A549 (cell line): ENCODE results near the gene TXNIP. TPM values are rescaled to one million over a fixed set of nuclear protein-coding genes. Genes with fewer than 3 reads are reported as not detected.
"Not testable (repeated sequence)": the region's sequence is repeated elsewhere in the genome, so short reads cannot be mapped to it uniquely, and the experiment has no call there.

Source experiments
- ATAC-seq, 2 experiments: fragments of 200-7000 bp in 1 of 2; fragments of >200 bp in 1 of 2; cut with Nextera tagmentation in 1 of 2; cut with Tn5 transposase in 1 of 2; 3 replicates each; pipeline versions ENCODE4 v1.8.0 to v1.9.1; 2018 to 2020; ENCODE audit warnings: mild to moderate bottlenecking in 1 of 2, moderate library complexity in 1 of 2
- CTCF ChIA-PET: fragments of 300-600 bp; sonication (Branson Sonifier 250); formaldehyde crosslinking; extraction: SDS; loops from one replicate; lab custom pipeline; 2021; ENCODE audit warnings: antibody characterized with exemption, inconsistent platforms; lab: Yijun Ruan, JAX
- POLR2A ChIA-PET: fragments of 350-600 bp; formaldehyde crosslinking; extraction: SDS; loops from one replicate; lab custom pipeline; 2021; ENCODE audit warnings: antibody characterized with exemption, inconsistent platforms; lab: Yijun Ruan, JAX
- DNase-seq, 2 experiments: peaks; one replicate each; pipeline versions ENCODE4 v3.0.0 to v3.0.0-alpha.2; 2011 to 2016; ENCODE audit warnings: low read depth in 1 of 2, low spot score in 1 of 2
- FAIRE-seq: peaks from 2 replicates; lab custom pipeline; 2011; peaks lifted over from hg19 to GRCh38; lab: Jason Lieb, UNC
- H3K27ac ChIP-seq, 2 experiments: fragments of >200 bp; sonication (Bioruptor Twin); formaldehyde crosslinking; 3 replicates each; pipeline ENCODE4 v1.5.1; 2016 to 2017
- H3K4me1 ChIP-seq: fragments of >200 bp; sonication (Bioruptor Twin); formaldehyde crosslinking; 3 replicates; pipeline ENCODE4 v1.6.1; 2016
- H3K4me2 ChIP-seq: fragments of >200 bp; sonication (Bioruptor Twin); formaldehyde crosslinking; 3 replicates; pipeline ENCODE4 v1.6.1; 2016
- H3K4me3 ChIP-seq: fragments of >200 bp; sonication (Bioruptor Twin); formaldehyde crosslinking; 3 replicates; pipeline ENCODE4 v1.5.1; 2016
- H3K9me3 ChIP-seq: fragments of >200 bp; sonication (Bioruptor Twin); formaldehyde crosslinking; 3 replicates; pipeline ENCODE4 v1.6.1; 2016
- BHLHE40 ChIP-seq: IDR thresholded peaks from 2 replicates; pipeline ENCODE4 v1.6.1; 2012; ENCODE audit warnings: low read depth, low read length, inconsistent platforms
- CBX8 ChIP-seq: fragments of 200-600 bp; sonication (generic); IDR thresholded peaks from 2 replicates; pipeline ENCODE4 v1.6.1; 2016
- CEBPB ChIP-seq, 2 experiments: fragments of >200 bp in 1 of 2; sonication (Bioruptor Twin) in 1 of 2; formaldehyde crosslinking in 1 of 2; IDR thresholded peaks; 2 replicates each; pipeline ENCODE4 v1.6.1; 2012 to 2016
- EP300 ChIP-seq, 2 experiments: fragments of >200 bp; sonication (Bioruptor Twin); formaldehyde crosslinking; IDR thresholded peaks; 2 replicates in 1 of 2; 3 replicates in 1 of 2; pipeline ENCODE4 v1.6.1; 2016 to 2017
- HEYL ChIP-seq: fragments of 250-450 bp; sonication (Bioruptor Pico); IDR thresholded peaks from 2 replicates; pipeline ENCODE4 v1.8.0; 2021; ENCODE audit warnings: mild to moderate bottlenecking, moderate library complexity
- HOXA7 ChIP-seq: fragments of 250-450 bp; sonication (Bioruptor Pico); IDR thresholded peaks from 2 replicates; pipeline ENCODE4 v1.5.0; 2020; ENCODE audit warnings: mild to moderate bottlenecking, moderate library complexity
- JUN ChIP-seq, 2 experiments: fragments of >200 bp; sonication (Bioruptor Twin); formaldehyde crosslinking; IDR thresholded peaks; 2 replicates in 1 of 2; 3 replicates in 1 of 2; pipeline ENCODE4 v1.6.1; 2016 to 2017
- JUNB ChIP-seq: fragments of >200 bp; sonication (Bioruptor Twin); formaldehyde crosslinking; IDR thresholded peaks from 2 replicates; pipeline ENCODE4 v1.6.1; 2016
- MYC ChIP-seq: IDR thresholded peaks from 2 replicates; pipeline ENCODE4 v1.6.1; 2012; ENCODE audit warnings: mild to moderate bottlenecking, inconsistent platforms, low read length, improper control_type of control experiment, borderline replicate concordance
- NPAS2 ChIP-seq: fragments of 250-450 bp; sonication (Bioruptor Pico); IDR thresholded peaks from 2 replicates; pipeline ENCODE4 v1.8.0; 2022; ENCODE audit warnings: mild to moderate bottlenecking, moderate library complexity, borderline replicate concordance
- PHF8 ChIP-seq: fragments of 200-600 bp; sonication (generic); IDR thresholded peaks from 2 replicates; pipeline ENCODE4 v1.6.1; 2016; ENCODE audit warnings: low read depth, mild to moderate bottlenecking, antibody characterized with exemption, moderate library complexity, borderline replicate concordance
- RAD21 ChIP-seq, 2 experiments: fragments of >200 bp in 1 of 2; sonication (Bioruptor Twin) in 1 of 2; formaldehyde crosslinking in 1 of 2; IDR thresholded peaks in 1 of 2; conservative IDR thresholded peaks in 1 of 2; 2 replicates in 1 of 2; 3 replicates in 1 of 2; pipeline ENCODE4 v1.6.1; 2012 to 2018; ENCODE audit warnings: inconsistent platforms in 1 of 2
- RFX5 ChIP-seq: fragments of 450-650 bp; IDR thresholded peaks from 2 replicates; pipeline ENCODE4 v1.7.1; 2014; ENCODE audit warnings: antibody characterized with exemption, mild to moderate bottlenecking, moderate library complexity
- SMC3 ChIP-seq: fragments of >200 bp; sonication (Bioruptor Twin); formaldehyde crosslinking; IDR thresholded peaks from 3 replicates; pipeline ENCODE4 v1.6.1; 2018; ENCODE audit warnings: inconsistent platforms
- SREBF2 ChIP-seq: fragments of 450-650 bp; IDR thresholded peaks from 2 replicates; pipeline ENCODE4 v1.6.1; 2014; ENCODE audit warnings: mild to moderate bottlenecking, moderate library complexity
- TP53 ChIP-seq: fragments of 250-450 bp; sonication (Bioruptor Pico); IDR thresholded peaks from 2 replicates; pipeline ENCODE4 v1.5.0; 2021; ENCODE audit warnings: mild to moderate bottlenecking, moderate library complexity
- ZFP36 ChIP-seq: fragments of 450-650 bp; IDR thresholded peaks from 2 replicates; pipeline ENCODE4 v1.6.1; 2014; ENCODE audit warnings: borderline replicate concordance; ENCODE audit not compliant: partially characterized antibody
- ZNF302 ChIP-seq: fragments of 250-450 bp; sonication (Bioruptor Pico); IDR thresholded peaks from 2 replicates; pipeline ENCODE4 v1.9.0; 2021; ENCODE audit warnings: inconsistent platforms, mild to moderate bottlenecking, moderate library complexity
- WGBS: methylation state at CpG from one replicate; pipeline ENCODE4 v1.1.6; 2017; ENCODE audit errors: missing lambda C conversion rate; 5-methylcytosine and 5-hydroxymethylcytosine counted together
- polyA plus RNA-seq, 4 experiments: library from polyadenylated mRNA; depleted of rRNA in 3 of 4; stranded (reverse); fragments of >200 nt; fragmentation: RNase III in 1 of 4; extraction: RNeasy Plus Mini Kit Qiagen cat#74134 plus additional on column Dnase treatment in 1 of 4; gene quantifications; 2 replicates in 3 of 4; 3 replicates in 1 of 4; pipeline ENCODE4 v1.2.3, GENCODE V29; 2011 to 2017
- TF ChIP-seq, protein P1 (sequence below): fragments of >200 bp; sonication (Bioruptor Twin); formaldehyde crosslinking; IDR thresholded peaks from 3 replicates; pipeline ENCODE4 v1.5.1; 2016
- TF ChIP-seq, protein P2 (sequence below): IDR thresholded peaks from 2 replicates; pipeline ENCODE4 v1.6.1; 2012

TXNIP gene
- polyA plus RNA-seq, 2 of the 4 experiments (the other 2 are of a cell fraction), result 3.1 TPM; not detected in 1

DNA sequence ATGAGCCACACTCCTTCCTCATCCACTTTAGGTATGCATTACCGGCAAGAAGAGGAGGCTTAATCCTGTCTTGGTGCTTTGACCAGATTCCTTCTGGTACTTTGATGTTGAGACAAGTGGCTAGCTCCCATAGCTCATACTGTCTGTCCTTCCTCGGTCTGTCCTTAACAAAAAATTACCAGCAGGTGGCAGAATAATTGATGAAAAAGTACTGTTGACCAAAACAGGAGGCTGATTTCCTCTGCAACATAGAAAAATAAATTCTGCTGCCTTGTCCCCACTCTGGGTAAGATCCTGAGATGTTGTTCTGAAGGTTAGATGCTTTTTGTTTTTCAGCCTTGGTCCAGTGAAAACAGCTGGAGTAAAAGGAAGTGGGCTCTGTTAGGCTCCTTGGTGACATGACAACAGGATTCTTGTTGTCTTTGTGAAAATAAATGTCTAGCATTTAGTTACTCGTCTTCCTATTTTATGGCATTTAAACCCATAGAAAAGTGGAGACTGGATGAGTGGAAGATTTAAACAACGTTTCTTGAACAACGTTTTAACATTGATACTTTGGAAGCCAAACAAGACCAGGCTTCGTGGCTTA is 36.3 kb upstream of the TXNIP start:
- no peaks in the 10 kb centered on the region for H3K9me3 ChIP-seq
- WGBS, result 32% methylated on average over 6 of the region's 6 CpGs
- FAIRE-seq, result no peak
- peak; percentile 15 to 20; a peak in 2 of 6 replicates for ATAC-seq
- no peak overlapping the region for H3K4me2 ChIP-seq
- peak in 1 of 2 experiments; percentile 61 for DNase-seq
- TF ChIP-seq, protein P1, sequence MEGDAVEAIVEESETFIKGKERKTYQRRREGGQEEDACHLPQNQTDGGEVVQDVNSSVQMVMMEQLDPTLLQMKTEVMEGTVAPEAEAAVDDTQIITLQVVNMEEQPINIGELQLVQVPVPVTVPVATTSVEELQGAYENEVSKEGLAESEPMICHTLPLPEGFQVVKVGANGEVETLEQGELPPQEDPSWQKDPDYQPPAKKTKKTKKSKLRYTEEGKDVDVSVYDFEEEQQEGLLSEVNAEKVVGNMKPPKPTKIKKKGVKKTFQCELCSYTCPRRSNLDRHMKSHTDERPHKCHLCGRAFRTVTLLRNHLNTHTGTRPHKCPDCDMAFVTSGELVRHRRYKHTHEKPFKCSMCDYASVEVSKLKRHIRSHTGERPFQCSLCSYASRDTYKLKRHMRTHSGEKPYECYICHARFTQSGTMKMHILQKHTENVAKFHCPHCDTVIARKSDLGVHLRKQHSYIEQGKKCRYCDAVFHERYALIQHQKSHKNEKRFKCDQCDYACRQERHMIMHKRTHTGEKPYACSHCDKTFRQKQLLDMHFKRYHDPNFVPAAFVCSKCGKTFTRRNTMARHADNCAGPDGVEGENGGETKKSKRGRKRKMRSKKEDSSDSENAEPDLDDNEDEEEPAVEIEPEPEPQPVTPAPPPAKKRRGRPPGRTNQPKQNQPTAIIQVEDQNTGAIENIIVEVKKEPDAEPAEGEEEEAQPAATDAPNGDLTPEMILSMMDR, result peak; percentile 63
- TF ChIP-seq SMC3, result peak; percentile 72
- peak; percentile 37 to 53; a peak in 4 of 5 replicates for TF ChIP-seq RAD21 (conservative IDR thresholded peaks at IDR 0.05 in 1 of 2, IDR thresholded peaks at IDR 0.05 in 1 of 2)
- TF ChIP-seq JUNB, result no peak
- H3K4me1 ChIP-seq, result peaks cover 6% of the 10 kb centered on the region; the same call in 2 of the 3 replicates
- H3K27ac ChIP-seq, result no peak overlapping the region
- ChIA-PET CTCF (interaction anchor here (0.6 to 4.5 kb wide), 19 partner anchors 10 to 249 kb away, joined by 3 to 28 read pairs (median 4); partner anchors contain the start of genes HJV and NUDT17), POLR2A (interaction anchor here (0.6 to 0.8 kb wide), 2 partner anchors 19 to 188 kb away, joined by 3 read pairs; no protein-coding TSS in a partner anchor)
- no peak overlapping the region for H3K4me3 ChIP-seq

DNA sequence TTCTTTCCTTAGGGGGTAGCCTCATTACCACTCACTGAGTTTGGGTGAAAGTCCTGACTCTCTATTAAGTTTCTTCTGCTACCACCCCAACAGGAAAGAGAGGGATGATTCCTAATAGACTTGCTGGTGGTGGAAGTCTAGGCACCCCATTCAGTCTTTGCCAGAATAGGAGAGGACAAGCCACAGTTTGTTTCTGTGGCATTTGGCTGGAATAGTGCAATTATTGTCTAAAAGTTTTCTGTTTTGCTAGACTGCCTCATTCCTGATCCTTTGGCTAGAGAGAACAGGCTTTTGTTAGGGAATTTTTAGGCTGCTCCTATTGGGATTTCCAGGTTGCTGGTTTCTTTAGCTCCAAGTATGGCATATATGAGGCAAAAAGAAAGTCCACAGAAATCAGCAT is 35.1 kb upstream of the TXNIP start:
- H3K9me3 ChIP-seq, result no peaks in the 10 kb centered on the region
- no peak overlapping the region for H3K27ac ChIP-seq
- POLR2A ChIA-PET, result no interaction called here
- no peak for ATAC-seq
- peaks cover 6% of the 10 kb centered on the region; the same call in 2 of the 3 replicates for H3K4me1 ChIP-seq
- TF ChIP-seq PHF8 (no peak), JUN (IDR thresholded peaks at IDR 0.05) (no peak)
- CTCF ChIA-PET, result interaction anchor here (0.9 to 4.5 kb wide), 11 partner anchors 9 to 186 kb away, joined by 3 to 28 read pairs (median 4); partner anchors contain the start of genes HJV and NUDT17
- DNase-seq, result no peak
- H3K4me2 ChIP-seq, result no peak overlapping the region
- no peak for FAIRE-seq
- H3K4me3 ChIP-seq, result no peak overlapping the region

DNA sequence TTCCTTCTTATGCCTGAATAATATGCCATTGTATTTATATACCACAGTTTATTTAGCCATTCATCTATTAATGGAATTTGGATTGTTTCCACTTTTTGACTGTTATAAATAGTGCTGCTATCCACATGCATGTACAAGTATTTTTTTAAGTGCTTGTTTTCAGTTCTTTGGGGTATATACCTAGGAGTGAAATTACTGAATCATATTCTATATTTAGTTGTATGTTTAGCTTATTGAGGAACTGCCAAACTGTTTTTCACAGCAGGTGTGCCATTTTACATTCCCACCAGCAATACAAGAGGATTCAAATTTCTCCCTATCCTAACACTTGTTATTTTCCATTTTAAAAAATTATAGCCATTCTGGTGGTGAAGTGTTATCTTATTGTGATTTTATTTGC is 32.7 kb upstream of the TXNIP start:
- ChIA-PET CTCF (no interaction called here), POLR2A (no interaction called here)
- H3K27ac ChIP-seq, result no peak overlapping the region
- no peaks in the 10 kb centered on the region for H3K9me3 ChIP-seq
- no peak overlapping the region for H3K4me2 ChIP-seq
- H3K4me3 ChIP-seq, result no peak overlapping the region
- TF ChIP-seq ZNF302 (CRISPR knock-in tag) (no peak), JUNB (no peak), HEYL (CRISPR knock-in tag) (no peak), CBX8 (no peak), MYC (no peak), HOXA7 (CRISPR knock-in tag) (no peak), EP300 (IDR thresholded peaks at IDR 0.05) (no peak), NPAS2 (no peak), CEBPB (IDR thresholded peaks at IDR 0.05) (no peak), ZFP36 (no peak), RFX5 (no peak), TP53 (no peak), BHLHE40 (no peak), SREBF2 (no peak)
- TF ChIP-seq, protein P2, sequence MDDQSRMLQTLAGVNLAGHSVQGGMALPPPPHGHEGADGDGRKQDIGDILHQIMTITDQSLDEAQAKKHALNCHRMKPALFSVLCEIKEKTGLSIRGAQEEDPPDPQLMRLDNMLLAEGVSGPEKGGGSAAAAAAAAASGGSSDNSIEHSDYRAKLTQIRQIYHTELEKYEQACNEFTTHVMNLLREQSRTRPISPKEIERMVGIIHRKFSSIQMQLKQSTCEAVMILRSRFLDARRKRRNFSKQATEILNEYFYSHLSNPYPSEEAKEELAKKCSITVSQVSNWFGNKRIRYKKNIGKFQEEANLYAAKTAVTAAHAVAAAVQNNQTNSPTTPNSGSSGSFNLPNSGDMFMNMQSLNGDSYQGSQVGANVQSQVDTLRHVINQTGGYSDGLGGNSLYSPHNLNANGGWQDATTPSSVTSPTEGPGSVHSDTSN, result no peak
- no peak for FAIRE-seq
- no peak for DNase-seq
- H3K4me1 ChIP-seq, result no peaks in the 10 kb centered on the region
- no peak for ATAC-seq

DNA sequence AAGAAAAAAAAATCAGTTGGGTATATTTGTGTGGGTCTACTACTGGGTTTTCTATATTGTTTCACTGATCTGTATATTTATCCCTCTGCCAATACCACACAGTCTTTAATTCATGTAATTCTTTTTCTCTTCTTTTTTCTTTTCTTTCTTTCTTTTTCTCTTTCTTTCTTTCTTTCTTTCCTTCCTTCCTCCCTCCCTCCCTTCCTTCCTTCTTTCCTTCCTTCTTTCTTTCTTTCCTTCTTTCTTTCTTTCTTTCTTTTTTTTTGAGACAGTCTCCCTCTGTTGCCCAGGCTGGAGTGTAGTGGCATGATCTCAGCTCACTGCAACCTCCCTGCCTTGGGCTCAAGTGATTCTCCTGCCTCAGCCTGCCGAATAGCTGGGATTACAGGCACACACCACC is 30.3 kb upstream of the TXNIP start:
- 83% methylated on average over 1 of the region's 1 CpG for WGBS
- H3K4me1 ChIP-seq, H3K4me3 ChIP-seq, FAIRE-seq, POLR2A ChIA-PET, H3K27ac ChIP-seq, H3K9me3 ChIP-seq, DNase-seq, ATAC-seq, H3K4me2 ChIP-seq, CTCF ChIA-PET: not testable (repeated sequence)

DNA sequence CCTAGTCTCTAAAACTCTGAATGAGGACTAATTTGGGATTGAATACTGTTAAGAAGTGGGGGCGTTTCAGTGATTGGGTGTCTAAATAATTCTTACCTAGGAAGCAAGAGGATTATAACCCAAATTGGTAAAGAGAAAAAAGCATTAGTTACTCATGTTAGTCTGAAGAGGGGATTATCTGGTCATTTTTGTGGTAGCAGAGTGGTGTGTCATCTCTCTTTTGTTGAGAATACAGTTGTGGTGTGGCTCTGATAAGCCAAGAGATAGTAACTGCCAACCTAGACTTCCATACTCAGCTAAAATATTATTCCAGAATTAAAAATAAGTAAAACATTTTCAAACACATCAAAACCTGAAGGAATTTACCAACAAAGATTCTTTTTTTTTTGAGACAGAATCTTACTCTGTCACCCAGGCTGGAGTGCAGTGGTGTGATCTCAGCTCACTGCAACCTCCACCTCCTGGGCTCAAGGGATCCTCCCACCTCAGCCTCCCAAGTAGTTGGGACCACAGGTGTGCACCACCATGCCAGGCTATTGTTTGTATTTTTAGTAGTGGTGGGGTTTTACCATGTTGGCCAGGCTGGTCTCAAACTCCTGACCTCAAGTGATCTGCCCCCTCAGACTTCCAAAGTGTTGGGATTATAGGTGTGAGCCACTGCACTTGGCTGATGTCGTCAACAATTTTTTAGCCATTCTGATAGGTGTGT is 29.6 kb upstream of the TXNIP start:
- H3K9me3 ChIP-seq, FAIRE-seq, H3K4me3 ChIP-seq, H3K4me1 ChIP-seq, ATAC-seq, DNase-seq, H3K27ac ChIP-seq, H3K4me2 ChIP-seq, POLR2A ChIA-PET: not testable (repeated sequence)
- CTCF ChIA-PET, result interaction anchor here (0.9 kb wide), 1 partner anchor 9 kb away, joined by 3 read pairs; no protein-coding TSS in a partner anchor
- WGBS, result 51% methylated on average over 2 of the region's 2 CpGs
